Liver (tissue), 3 donors: ENCODE measurements around the gene C17orf78.

ENCODE experiments used
- CTCF ChIP-seq: fragments of 150-350 bp; IDR thresholded peaks from 2 replicates; pipeline ENCODE4 v1.5.1; 2017; ENCODE audit warnings: improper control_type of control experiment, low read depth, low read length; ENCODE audit not compliant: missing input control
- GABPA ChIP-seq, 2 donors: IDR thresholded peaks in 1 of 2; conservative IDR thresholded peaks in 1 of 2; 2 replicates each; pipeline ENCODE4 v1.6.1; 2016; ENCODE audit warnings: antibody characterized with exemption in 2 of 2, mild to moderate bottlenecking in 1 of 2, moderate library complexity in 1 of 2
- donor health status: healthy.
- donor health status: healthy.

- no peak for TF ChIP-seq GABPA (IDR thresholded peaks at IDR 0.05 in 1 of 2, conservative IDR thresholded peaks at IDR 0.05 in 1 of 2)
- no peak for TF ChIP-seq CTCF
Measured at GRCh38 chr17:37385474-37385990, 9.7 kb downstream of the C17orf78 start.
